ENCODE data around the gene KCNG1.

GRCh38 chr20:51011479-51011878, 11.4 kb downstream of the KCNG1 start:
- TF ChIP-seq CTCF (IDR thresholded peaks at IDR 0.05; ENCODE audit: low read length): no peak
- no peak for TF ChIP-seq EZH2 (optimal IDR thresholded peaks at IDR 0.05; ENCODE audit: low read depth, low read length)
- TF ChIP-seq EZH2phosphoT487 (IDR thresholded peaks at IDR 0.05; ENCODE audit: low read length): no peak
